Nephron (organoid): ENCODE data around the gene HYKK.
"Not testable (repeated sequence)": the region's sequence is repeated elsewhere in the genome, so short reads cannot be mapped to it uniquely, and the experiment has no call there.

Source experiments
- H3K27ac Mint-ChIP-seq, 3 experiments: 2 replicates each; pipeline ENCODE4 v1.8.0; 2020; ENCODE audit warnings: mixed read lengths in 3 of 3, mild to moderate bottlenecking in 2 of 3, moderate library complexity in 1 of 3
- H3K27me3 Mint-ChIP-seq: 2 replicates; pipeline ENCODE4 v1.8.0; 2021; ENCODE audit warnings: low read depth, mild to moderate bottlenecking, moderate library complexity, mixed read lengths
- H3K36me3 Mint-ChIP-seq: 2 replicates; pipeline ENCODE4 v1.8.0; 2020; ENCODE audit warnings: low read depth, mixed read lengths
- H3K4me1 Mint-ChIP-seq: 2 replicates; pipeline ENCODE4 v1.8.0; 2020; ENCODE audit warnings: mixed read lengths
- H3K4me3 Mint-ChIP-seq, 3 experiments: 2 replicates each; pipeline ENCODE4 v1.8.0; 2020; ENCODE audit warnings: mild to moderate bottlenecking in 3 of 3, mixed read lengths in 3 of 3, moderate library complexity in 2 of 3
- H3K9me3 Mint-ChIP-seq: 2 replicates; pipeline ENCODE4 v1.8.0; 2020; ENCODE audit warnings: mixed read lengths
- TF ChIP-seq, protein P1 (sequence below), 3 experiments: fragments of 200-600 bp; sonication (generic); IDR thresholded peaks; one replicate each; pipeline ENCODE4 v1.5.0; 2021; ENCODE audit warnings: antibody characterized with exemption in 3 of 3; ENCODE audit not compliant: unreplicated experiment in 3 of 3

HYKK gene

GRCh38 chr15:78508272-78508671 lies 895 bp downstream of the HYKK start:
- Mint-ChIP-seq H3K4me1 (peaks cover 5% of the 10 kb centered on the region), H3K36me3 (peaks cover 3% of the 10 kb centered on the region), H3K27me3 (peaks cover 11% of the 10 kb centered on the region), H3K4me3 (peak overlapping the region; percentile 85 to 90 (median 90)), H3K27ac (peak overlapping the region in 2 of 3 experiments; percentile 13 to 65), H3K9me3 (no peaks in the 10 kb centered on the region)
- TF ChIP-seq, protein P1, sequence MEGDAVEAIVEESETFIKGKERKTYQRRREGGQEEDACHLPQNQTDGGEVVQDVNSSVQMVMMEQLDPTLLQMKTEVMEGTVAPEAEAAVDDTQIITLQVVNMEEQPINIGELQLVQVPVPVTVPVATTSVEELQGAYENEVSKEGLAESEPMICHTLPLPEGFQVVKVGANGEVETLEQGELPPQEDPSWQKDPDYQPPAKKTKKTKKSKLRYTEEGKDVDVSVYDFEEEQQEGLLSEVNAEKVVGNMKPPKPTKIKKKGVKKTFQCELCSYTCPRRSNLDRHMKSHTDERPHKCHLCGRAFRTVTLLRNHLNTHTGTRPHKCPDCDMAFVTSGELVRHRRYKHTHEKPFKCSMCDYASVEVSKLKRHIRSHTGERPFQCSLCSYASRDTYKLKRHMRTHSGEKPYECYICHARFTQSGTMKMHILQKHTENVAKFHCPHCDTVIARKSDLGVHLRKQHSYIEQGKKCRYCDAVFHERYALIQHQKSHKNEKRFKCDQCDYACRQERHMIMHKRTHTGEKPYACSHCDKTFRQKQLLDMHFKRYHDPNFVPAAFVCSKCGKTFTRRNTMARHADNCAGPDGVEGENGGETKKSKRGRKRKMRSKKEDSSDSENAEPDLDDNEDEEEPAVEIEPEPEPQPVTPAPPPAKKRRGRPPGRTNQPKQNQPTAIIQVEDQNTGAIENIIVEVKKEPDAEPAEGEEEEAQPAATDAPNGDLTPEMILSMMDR (IDR thresholded peaks at IDR 0.05; ENCODE audit: unreplicated experiment in 3 of 3): no peak

DNA sequence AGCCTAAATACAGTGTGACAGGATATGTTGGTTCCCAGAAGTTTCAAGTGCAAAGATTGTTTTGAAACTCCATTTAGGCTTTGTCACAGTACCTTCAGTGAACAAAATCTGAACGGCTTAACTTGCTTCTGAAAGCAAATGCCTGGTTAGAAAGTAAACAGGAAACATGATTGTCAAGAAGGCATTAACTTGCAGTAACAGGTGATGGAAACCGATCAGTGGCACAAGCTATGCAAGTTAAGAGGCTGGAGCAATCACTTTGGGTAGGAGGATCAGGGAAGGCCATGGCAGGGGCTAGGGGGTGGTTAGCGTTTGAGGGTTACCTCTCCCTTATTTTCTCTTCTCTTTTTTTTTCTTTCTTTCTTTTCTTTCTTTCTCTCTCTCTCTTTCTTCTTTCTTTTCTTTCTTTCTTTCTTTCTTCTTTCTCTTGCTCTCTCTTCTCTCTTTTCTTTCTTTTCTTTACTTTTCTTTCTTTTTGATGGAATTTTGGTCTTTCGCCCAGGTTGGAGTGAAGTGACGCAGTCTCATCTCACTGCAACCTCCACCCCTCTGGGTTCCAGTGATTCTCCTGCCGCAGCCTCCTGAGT lies 2.4 kb downstream of the HYKK start:
- H3K27me3 Mint-ChIP-seq: peaks cover 11% of the 10 kb centered on the region

GRCh38 chr15:78520035-78520434 lies 12.7 kb downstream of the HYKK start:
- H3K4me3 Mint-ChIP-seq, H3K9me3 Mint-ChIP-seq: not testable (repeated sequence)

More for the DNA sequence above, 2.4 kb downstream of the HYKK start:
- Mint-ChIP-seq H3K4me3 (no peak overlapping the region), H3K9me3 (no peaks in the 10 kb centered on the region), H3K36me3 (no peaks in the 10 kb centered on the region), H3K4me1 (peaks cover 5% of the 10 kb centered on the region), H3K27ac (no peak overlapping the region)
- TF ChIP-seq, protein P1 (IDR thresholded peaks at IDR 0.05; ENCODE audit: unreplicated experiment in 3 of 3): no peak

DNA sequence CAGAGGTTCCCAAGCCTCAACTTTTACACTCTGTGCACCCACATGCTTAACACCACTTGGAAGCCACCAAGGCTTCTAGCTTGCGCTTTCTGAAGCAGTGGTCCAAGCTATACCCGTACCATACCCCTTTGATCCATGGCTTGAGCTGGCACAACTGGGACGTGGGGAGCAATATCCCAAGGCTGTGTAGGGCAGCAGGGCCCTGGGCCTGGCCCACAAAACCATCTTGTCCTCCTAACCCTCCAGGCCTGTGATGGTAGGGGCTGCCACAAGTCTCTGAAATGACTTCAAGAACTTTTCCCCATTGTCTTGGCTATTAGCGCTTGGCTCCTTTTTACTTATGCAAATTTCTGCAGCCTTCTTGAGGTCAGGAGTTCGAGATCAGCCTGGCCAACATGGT lies 16.9 kb downstream of the HYKK start:
- peaks cover 3% of the 10 kb centered on the region for H3K9me3 Mint-ChIP-seq
- H3K36me3 Mint-ChIP-seq: peaks cover 25% of the 10 kb centered on the region
- no peak overlapping the region for H3K4me3 Mint-ChIP-seq
- no peaks in the 10 kb centered on the region for H3K27me3 Mint-ChIP-seq
- TF ChIP-seq, protein P1 (IDR thresholded peaks at IDR 0.05; ENCODE audit: unreplicated experiment in 3 of 3): no peak
- H3K4me1 Mint-ChIP-seq: no peaks in the 10 kb centered on the region
- H3K27ac Mint-ChIP-seq: no peak overlapping the region

More at GRCh38 chr15:78520035-78520434, 12.7 kb downstream of the HYKK start:
- not testable (repeated sequence) for H3K4me1 Mint-ChIP-seq, H3K27me3 Mint-ChIP-seq, H3K27ac Mint-ChIP-seq
- peaks cover 13% of the 10 kb centered on the region for H3K36me3 Mint-ChIP-seq

DNA sequence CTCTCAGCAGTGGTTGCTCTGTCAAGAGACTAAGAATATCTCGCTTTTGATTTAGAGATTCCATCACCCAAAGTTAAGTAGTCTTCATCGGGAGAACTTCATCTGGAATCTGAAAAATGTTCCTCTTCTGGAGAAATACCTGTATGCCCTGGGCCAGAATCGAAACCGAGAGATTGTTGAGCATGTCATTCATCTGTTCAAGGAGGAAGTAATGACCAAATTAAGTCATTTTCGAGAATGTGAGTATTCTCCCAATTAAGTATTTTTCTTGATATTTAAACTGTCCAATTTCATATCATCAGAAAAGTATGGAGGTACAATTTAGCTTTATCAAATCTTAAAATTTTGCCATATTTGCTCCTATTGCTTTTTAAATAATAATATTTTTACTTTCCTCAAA lies 19.9 kb downstream of the HYKK start:
- Mint-ChIP-seq H3K27me3 (no peaks in the 10 kb centered on the region), H3K9me3 (peaks cover 3% of the 10 kb centered on the region)

DNA sequence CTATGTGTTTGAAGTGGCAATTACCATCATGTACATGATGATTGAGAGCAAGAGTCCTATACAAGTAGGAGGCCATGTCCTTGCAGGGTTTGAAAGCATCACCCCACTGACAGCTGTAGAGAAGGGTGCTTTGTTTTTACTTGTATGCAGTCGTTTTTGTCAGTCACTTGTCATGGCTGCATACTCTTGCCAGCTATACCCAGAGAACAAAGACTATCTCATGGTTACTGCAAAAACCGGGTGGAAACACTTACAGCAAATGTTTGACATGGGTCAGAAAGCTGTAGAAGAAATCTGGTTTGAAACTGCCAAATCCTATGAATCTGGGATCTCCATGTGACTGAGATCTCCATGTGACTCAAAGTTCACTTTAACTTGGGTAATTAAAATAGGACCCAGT lies 26.0 kb downstream of the HYKK start:
- Mint-ChIP-seq H3K27ac (no peak overlapping the region), H3K36me3 (peaks cover 5% of the 10 kb centered on the region), H3K27me3 (peaks cover 3% of the 10 kb centered on the region), H3K4me3 (no peak overlapping the region), H3K9me3 (no peaks in the 10 kb centered on the region), H3K4me1 (peaks cover 8% of the 10 kb centered on the region)
- TF ChIP-seq, protein P1 (IDR thresholded peaks at IDR 0.05; ENCODE audit: unreplicated experiment in 3 of 3): no peak

More for the DNA sequence above, 19.9 kb downstream of the HYKK start:
- no peak overlapping the region for H3K27ac Mint-ChIP-seq
- H3K36me3 Mint-ChIP-seq: peaks cover 25% of the 10 kb centered on the region
- no peaks in the 10 kb centered on the region for H3K4me1 Mint-ChIP-seq
- H3K4me3 Mint-ChIP-seq: no peak overlapping the region
- TF ChIP-seq, protein P1 (IDR thresholded peaks at IDR 0.05; ENCODE audit: unreplicated experiment in 3 of 3): no peak
